AG09319 (cell line): ENCODE data around the gene MDN1.
"Not testable (repeated sequence)": the region's sequence is repeated elsewhere in the genome, so short reads cannot be mapped to it uniquely, and the experiment has no call there.

Experiments used
- DNase-seq: peaks from one replicate; pipeline ENCODE4 v3.0.0-alpha.2; 2010; ENCODE audit warnings: low read depth; ENCODE audit errors: extremely low read depth
- CTCF ChIP-seq: IDR thresholded peaks from 2 replicates; pipeline ENCODE4 v1.5.1; 2011; ENCODE audit warnings: low read depth, mild to moderate bottlenecking, inconsistent platforms, low read length, moderate library complexity

MDN1 gene

DNA sequence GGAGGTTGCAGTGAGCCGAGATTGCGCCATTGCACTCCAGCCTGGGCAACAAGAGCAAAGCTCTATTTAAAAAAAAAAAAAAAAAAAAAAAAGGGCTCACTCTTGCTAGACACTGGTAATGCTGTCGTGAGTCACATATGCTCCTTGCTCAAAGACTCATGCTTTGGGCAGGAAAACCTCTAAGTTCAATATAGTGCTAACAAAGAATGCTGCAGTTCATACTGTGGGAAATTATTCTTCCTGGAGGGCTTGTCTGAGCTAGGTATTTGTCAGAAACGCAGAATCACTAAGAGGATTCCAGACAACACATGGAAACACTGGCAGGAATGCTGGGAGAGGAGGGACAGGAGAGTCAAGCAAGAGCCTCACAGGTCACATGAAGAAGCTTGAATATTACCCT, 178.8 kb downstream of the MDN1 start:
- no peak for DNase-seq
- no peak for TF ChIP-seq CTCF

DNA sequence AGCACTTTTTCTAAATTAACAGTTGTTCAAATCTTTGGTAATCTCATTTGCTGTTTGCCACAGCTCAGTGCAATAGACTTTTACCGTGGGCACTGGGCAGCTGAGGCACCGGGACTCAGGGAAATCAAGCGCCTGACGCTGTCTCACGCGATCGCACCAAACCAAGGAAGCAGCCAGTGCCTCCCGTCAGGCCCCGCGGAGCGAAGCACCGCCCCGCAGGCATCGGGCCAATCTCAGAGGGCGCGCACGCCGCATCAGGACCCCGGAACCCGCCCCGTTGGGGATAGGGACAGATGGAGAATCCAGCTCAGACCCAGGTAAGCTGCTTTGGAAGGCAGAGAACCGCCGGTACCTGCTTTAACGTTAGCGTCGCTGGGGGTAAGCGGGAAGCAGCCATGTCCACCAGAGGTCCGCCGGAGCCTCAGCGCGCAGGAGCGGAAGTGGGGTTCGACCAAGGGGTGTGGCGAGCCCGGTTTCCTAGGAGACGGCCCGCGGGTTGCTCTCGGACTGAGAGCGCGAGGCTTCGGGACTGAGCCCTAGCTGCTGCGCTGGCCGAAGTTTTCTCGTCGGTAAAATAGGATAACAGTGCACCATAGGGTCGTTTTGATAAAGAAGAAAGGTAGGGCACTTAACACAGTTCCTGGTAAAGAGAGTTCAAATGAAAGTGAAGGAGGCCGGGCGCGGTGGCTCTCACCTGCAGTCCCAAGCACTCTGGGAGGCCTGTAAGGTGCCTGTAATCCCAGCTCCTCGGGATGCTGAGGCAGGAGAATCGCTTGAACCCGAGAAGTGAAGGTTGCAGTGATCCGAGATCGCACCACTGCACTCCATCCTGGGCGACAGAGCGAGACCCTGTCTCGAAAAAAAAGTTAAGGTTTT, 181.0 kb downstream of the MDN1 start, which contains the start of gene LYRM2:
Gene LYRM2, minus strand, starts transcription at position 428 of the 876 bp plus-strand sequence. Its CDS starts 31 bp downstream, at position 397.
- peak; percentile 5 for TF ChIP-seq CTCF
- DNase-seq = peak; percentile 76

DNA sequence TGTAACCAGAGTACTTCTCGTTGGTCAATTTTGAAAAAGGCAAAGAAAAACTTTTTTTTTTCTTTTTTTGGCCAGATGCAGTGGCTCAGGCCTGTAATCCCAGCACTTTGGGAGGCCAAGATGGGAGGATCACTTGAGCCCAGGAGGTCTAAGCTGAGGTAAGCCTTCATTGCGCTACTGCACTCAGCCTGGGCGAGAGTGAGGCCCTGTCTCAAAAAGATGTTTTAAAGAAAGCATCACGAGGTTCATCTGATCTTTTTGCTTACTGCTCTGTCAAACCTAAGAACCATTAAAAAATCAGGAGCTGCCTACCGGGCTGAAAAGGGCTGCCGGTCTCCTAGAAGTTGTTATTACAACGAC, 181.7 kb downstream of the MDN1 start:
- TF ChIP-seq CTCF = no peak
- DNase-seq = no peak

GRCh38 chr6:89636412-89636811, 183.2 kb downstream of the MDN1 start:
- DNase-seq = not testable (repeated sequence)

DNA sequence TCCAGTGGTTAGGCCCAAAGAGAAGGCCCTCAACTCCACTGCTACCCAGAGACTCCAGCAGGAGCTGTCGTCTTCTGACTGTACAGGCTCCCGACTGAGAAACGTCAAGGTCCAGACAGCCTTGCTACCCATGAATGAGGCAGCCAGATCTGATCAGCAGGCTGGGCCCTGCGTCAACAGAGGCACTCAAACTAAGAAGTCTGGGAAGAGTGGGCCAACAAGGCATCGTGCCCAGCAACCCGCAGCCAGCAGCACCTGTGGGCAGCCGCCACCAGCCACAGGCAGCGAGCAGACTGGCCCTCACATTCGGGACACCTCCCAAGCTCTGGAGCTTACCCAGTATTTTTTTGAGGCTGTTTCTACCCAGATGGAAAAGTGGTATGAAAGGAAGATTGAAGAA, 189.1 kb downstream of the MDN1 start:
- no peak for TF ChIP-seq CTCF
- DNase-seq = no peak

GRCh38 chr6:89623749-89624148, 195.8 kb downstream of the MDN1 start:
- no peak for TF ChIP-seq CTCF
- no peak for DNase-seq

DNA sequence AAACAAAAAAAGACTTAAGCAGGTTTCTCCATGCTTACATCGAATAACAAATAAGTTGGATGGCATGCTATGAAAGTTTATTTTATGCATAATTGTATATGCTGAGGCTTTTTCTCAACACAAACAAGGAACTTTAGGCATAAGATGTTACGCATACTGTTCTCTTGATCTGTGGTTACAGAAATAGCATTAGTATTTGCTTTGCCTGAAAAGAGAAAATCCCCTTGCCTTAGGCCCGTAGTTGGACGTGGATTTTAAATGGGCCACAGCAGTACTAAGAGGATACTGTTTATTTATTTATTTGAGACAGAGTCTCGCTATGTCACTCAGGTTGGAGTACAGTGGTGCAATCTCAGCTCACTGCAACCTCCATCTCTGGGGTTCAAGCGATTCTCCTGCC, 200.0 kb downstream of the MDN1 start:
- DNase-seq = no peak
- TF ChIP-seq CTCF = no peak

GRCh38 chr6:89618026-89618425, 201.6 kb downstream of the MDN1 start:
- no peak for TF ChIP-seq CTCF
- no peak for DNase-seq
